HG02610 (cell line): ENCODE data around the gene CTAGE6.
"Not testable (repeated sequence)": the region's sequence is repeated elsewhere in the genome, so short reads cannot be mapped to it uniquely, and the experiment has no call there.

Experiments
- ATAC-seq: cut with Tn5 transposase; IDR thresholded peaks from one replicate; pipeline ENCODE4 v1.9.1; 2021; ENCODE audit warnings: mild to moderate bottlenecking, moderate library complexity; ENCODE audit not compliant: unreplicated experiment

Gene CTAGE6

GRCh38 chr7:143757596-143757995 is at the start of gene CTAGE6:
Gene CTAGE6 (minus strand): TSS chr7:143757696. CDS start chr7:143757658, 38 bp downstream.
- not testable (repeated sequence) for ATAC-seq

DNA sequence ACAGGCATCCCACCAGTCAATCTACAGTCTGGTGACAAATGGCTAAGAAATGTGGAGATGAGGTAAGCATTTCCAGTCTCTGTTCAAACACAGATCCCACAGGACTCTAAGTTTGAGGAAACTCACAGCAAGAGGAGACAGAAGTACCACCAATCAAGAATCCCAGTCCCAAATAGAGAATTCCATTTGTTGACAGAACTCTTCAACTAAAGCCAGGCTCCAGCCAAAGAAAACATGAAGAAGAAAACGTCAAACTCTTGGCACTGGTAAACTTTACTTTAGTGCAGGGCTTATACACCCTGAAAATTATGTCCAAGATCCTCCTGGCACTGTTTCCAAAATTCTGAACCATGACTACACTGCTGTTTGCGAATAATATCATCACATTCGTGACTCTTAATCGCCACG is 49.2 kb upstream of the CTAGE6 start:
- ATAC-seq = not testable (repeated sequence)

DNA sequence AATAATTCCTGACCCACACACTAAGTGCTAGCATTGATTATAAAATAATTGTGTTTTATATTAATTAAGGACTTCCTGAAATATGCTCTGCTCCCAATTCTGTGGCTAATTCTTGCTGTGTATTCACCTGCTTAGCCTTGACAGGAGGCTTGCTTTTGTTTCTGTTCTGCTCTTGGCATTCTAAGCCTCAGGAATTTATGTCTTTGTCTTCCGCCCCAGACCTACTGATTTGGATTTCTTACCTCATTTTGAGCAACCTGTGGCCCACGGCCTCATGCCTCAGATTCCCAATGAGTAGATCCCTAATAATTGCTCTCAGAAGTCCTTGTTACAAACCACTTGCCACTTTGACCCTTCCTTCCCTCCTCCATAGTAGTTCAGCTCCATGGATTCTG is 40.4 kb upstream of the CTAGE6 start:
- ATAC-seq = not testable (repeated sequence)

- ATAC-seq = not testable (repeated sequence)
Measured at GRCh38 chr7:143797119-143797895, 39.8 kb upstream of the CTAGE6 start.

- not testable (repeated sequence) for ATAC-seq
Measured at GRCh38 chr7:143795653-143796052, 38.2 kb upstream of the CTAGE6 start.

DNA sequence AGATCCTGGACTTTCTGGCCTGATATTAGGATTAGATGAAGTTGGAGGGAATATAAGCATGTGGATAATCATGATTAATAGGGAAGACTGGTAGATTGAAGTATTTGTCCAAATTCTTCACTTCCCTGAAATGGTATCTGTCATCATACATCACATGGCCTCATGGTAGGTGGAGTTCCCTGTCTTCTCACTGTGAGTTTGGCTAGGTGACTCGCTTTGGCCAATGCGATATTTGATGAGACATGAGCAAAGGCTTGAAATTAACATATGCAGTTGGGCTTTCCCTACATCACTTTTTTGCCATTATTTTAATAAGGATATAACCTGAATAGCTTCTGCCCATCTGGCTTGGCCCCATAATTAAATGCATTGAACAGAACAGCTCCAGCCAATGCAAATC is 35.1 kb upstream of the CTAGE6 start:
- not testable (repeated sequence) for ATAC-seq

DNA sequence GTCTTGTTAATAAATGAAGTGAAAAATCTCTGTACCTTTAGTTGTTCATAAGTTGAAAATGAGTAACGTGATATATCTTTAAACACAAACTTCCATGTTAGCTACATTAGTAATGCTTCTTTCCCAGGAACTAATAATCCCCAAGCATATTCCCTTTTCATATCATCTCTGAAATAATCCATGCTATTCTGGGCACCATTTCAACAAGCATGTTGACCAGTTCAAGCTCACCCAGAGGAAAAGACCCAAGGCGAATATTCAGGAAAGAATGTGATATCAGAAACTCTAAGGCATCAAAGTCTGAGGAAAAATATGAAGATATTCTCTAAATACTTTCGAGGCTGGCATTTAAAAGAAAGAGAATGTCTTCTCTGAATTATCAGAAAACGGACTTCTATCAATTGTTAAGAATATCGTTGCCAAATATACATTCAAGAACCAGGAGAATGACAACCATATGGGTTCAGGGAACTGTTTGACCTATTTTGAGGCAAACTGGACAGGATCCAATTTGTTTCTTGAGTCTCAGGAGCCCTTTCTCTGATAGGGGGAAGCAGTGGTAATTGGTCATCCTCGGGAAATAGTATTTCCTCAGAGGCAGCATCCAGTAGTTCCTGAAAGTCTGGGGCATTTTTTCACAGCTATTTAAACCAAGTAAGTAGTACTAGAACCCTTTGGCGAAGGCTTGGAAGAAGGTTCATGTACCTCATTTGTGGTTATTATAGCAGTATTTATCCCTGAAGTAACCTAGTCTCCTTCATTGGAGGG is 28.1 kb upstream of the CTAGE6 start:
- not testable (repeated sequence) for ATAC-seq

DNA sequence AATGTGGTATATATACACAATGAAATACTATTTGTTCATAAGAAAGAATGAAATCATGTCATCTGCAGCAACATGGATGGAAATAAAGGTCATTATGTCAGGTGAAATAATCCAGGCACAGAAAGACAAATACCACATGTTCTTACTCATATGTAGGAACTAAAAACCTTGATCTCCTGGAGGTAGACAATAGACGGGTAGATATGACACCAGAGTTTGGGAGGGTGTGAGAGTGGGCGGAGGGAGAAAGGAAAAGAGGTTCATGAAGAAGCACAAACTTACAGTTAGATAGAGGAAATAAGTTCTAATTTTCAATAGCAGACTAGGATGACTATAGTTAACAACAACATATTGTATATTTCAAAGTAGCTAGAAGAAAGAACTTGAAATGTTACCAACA is 22.1 kb upstream of the CTAGE6 start:
- not testable (repeated sequence) for ATAC-seq

GRCh38 chr7:143772738-143773468 is 15.4 kb upstream of the CTAGE6 start:
- ATAC-seq = not testable (repeated sequence)

GRCh38 chr7:143767531-143767930 is 10.0 kb upstream of the CTAGE6 start:
- ATAC-seq = not testable (repeated sequence)

DNA sequence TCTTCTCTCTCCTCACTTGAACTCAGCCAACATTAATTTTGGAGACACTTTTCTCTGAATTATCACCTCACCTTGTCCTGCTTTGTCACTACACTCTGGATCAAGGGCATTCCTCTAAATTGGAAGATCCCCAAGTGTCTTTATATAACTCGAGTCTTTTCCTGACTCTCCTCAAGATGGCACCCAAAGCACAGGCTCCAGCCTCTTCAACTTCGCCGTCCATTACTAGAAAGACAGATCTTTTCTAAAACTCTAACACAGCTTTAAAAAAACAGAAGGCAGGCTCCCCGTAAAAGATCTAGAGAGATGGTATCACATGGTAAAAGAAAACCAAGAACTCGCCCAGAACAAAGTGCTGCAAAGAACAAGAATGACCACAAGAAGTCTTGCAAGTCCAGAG is 8.2 kb upstream of the CTAGE6 start:
- ATAC-seq = not testable (repeated sequence)

DNA sequence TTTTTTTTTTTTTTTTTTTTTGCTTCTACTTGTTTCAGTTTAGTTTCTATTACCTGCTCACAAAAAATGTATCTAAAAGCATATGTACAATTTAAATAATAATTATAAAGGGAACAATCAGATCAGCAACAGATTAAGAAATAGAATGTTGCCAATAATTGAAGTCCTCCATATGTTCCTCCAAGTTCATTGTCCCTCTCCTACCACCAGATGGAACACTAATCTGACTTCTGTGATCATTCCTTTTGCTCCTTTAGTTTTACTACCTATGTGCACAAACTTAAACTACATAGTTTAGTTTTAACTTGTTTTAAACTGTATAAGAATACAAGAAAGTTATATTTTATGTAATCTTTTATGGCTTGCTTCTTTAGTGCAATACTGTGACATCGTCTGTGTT is 5.6 kb upstream of the CTAGE6 start:
- not testable (repeated sequence) for ATAC-seq

GRCh38 chr7:143745340-143745739 is 12.2 kb downstream of the CTAGE6 start:
- ATAC-seq = not testable (repeated sequence)

- ATAC-seq = not testable (repeated sequence)
Measured at GRCh38 chr7:143737037-143737819, 20.3 kb downstream of the CTAGE6 start.

DNA sequence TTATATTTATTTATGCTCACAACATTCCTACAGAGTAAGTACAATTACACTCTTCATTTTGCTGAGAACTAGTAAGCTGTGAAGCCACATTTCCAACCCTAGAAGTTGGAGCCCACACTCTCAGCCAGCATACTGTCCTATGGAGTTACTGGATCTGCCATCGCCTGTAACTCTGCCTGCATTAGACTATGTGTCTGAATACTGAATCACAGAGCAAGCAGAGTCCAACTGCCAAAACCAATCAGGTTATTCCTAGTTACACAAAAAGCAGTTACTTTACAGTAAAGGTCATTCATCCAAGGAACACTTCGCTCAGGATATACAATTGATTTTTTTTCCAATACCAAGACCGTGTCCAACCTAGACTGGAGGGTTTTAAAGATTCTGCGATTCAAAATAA is 21.5 kb downstream of the CTAGE6 start:
- no peak for ATAC-seq

DNA sequence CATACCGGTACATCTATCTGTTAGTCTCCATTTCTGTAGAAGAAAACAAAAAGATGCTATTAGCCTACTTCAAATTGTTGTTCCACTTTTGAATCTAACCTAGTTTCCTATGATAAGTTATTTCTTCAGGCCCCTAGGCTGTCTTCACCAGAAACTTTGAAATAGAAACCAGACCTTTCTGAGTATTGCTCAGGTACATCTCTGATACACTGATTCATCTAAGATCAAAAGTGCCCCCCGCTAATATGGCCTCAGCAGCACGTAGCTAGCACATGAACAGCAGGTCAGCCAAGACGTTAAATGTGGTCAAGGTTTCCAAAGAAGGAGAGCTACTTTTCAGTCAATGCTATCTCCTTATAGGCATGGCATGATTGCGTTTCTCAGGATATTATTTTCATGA is 23.6 kb downstream of the CTAGE6 start:
- ATAC-seq = no peak

DNA sequence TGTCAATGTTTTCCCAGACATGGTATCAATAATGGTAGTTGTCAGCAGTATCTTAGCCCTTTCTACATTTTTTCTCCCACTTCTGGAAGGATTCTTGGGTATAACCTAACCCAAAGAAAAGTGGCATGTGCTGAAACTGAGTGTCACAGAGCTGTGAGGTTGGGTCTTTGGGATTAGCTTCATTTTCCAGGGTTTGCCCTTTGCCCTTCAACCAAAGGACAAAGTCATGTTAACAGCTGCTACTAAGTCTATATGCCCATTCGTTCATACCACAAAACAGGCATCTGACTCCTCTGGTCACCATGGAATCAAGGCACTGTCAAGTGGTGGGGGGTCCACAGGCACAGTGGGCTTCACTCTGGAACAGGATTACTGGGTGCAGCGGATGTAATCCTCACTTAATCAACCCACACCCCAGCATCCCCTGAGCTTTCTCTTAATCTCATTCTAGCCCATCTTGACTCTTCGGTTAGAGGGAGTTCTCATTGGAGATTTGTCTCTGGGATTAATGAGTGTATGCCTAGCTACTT is 29.1 kb downstream of the CTAGE6 start:
- no peak for ATAC-seq

GRCh38 chr7:143727561-143727960 is 29.9 kb downstream of the CTAGE6 start:
- ATAC-seq = peak; percentile 59

DNA sequence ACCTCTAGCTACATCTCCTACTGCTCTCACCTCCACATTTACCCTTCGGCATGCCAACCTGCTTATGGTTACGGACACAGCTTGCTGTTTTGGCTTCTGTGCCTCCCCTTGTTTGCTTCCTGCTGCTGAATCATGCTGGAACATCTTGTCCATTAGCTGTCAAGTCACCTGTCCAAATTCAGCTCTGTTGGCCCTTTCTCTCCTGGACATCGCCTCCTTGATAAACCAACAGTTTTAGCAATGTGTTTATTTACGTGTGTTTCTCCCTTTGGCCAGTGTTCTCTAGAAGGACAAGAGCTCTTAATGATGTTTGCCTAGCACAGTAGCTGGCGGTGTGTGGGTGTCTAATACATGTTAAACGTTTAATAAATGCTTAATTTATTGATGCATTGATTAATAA is 31.4 kb downstream of the CTAGE6 start:
- ATAC-seq = not testable (repeated sequence)

DNA sequence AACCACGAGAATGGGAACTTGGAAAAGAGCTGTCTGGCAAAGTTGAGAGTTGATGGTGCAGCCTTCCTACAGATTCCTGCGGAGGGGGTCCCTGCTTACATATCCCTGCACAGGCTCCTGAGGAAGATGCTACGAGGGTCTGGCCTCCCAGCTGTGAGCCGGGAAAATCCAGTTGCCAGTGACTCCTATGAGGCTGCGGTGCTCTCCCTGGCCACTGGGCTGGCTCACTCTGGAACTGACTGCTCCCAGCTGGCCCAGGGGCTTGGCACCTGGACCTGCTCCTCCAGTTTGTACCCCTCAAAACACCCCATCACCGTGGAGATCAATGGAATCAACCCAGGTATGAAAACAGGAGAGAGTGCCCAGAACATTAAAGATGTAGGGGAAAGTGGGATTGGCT is 37.2 kb downstream of the CTAGE6 start:
- not testable (repeated sequence) for ATAC-seq
